Activated CD8-positive, alpha-beta T cell treated with anti-CD3 and anti-CD28 coated beads for 36 hours (primary cell): ENCODE data around the gene AAR2. TPM values are rescaled to one million over a fixed set of nuclear protein-coding genes. Genes with fewer than 3 reads are reported as not detected.

Source experiments
- ATAC-seq: fragments of 200-7000 bp; cut with Tn5 transposase; one replicate; pipeline ENCODE4 v1.10.0; 2021; ENCODE audit warnings: mild to moderate bottlenecking, moderate library complexity
- CTCF ChIA-PET: fragments of 350-600 bp; sonication (Branson Sonifier 250); formaldehyde crosslinking; loops from one replicate; lab custom pipeline; 2021; ENCODE audit warnings: antibody characterized with exemption; lab: Charles Lee
- POLR2A ChIA-PET: fragments of 350-600 bp; sonication (Branson Sonifier 250); formaldehyde crosslinking; loops from one replicate; lab custom pipeline; 2021; ENCODE audit warnings: antibody characterized with exemption; lab: Charles Lee
- DNase-seq: peaks from one replicate; pipeline ENCODE4 v3.0.0-alpha.2; 2020
- H3K27ac Mint-ChIP-seq: one replicate; pipeline ENCODE4 v1.8.0; 2021; ENCODE audit warnings: mild to moderate bottlenecking, mixed read lengths
- H3K27me3 Mint-ChIP-seq: one replicate; pipeline ENCODE4 v1.8.0; 2021; ENCODE audit warnings: mixed read lengths
- H3K36me3 Mint-ChIP-seq: one replicate; pipeline ENCODE4 v1.8.0; 2021; ENCODE audit warnings: low read depth, mixed read lengths
- H3K4me1 Mint-ChIP-seq: one replicate; pipeline ENCODE4 v1.8.0; 2021; ENCODE audit warnings: low read depth, mixed read lengths
- H3K4me3 Mint-ChIP-seq: one replicate; pipeline ENCODE4 v1.8.0; 2021; ENCODE audit warnings: mild to moderate bottlenecking, moderate library complexity, mixed read lengths
- H3K9me3 Mint-ChIP-seq: one replicate; pipeline ENCODE4 v1.8.0; 2021; ENCODE audit warnings: mixed read lengths
- CTCF ChIP-seq: fragments of 200-600 bp; IDR thresholded peaks from one replicate; pipeline ENCODE4 v1.8.0; 2022; ENCODE audit warnings: antibody characterized with exemption, mild to moderate bottlenecking
- intact Hi-C: fragments of 100-400 bp; cut with micrococcal nuclease; formaldehyde crosslinking; loops from one replicate; pipeline ENCODE4 v1.10.0; 2022
- total RNA-seq, 2 experiments: library from RNA; stranded (reverse); gene quantifications; one replicate each; pipeline ENCODE4 v1.2.3, GENCODE V29; 2021

The AAR2 gene
- total RNA-seq, 2 experiments from 2014 or later, result 18.8 to 19.7 TPM

GRCh38 chr20:36243726-36244125 lies 7.4 kb downstream of the AAR2 start:
- H3K36me3 Mint-ChIP-seq, result peaks cover 46% of the 10 kb centered on the region
- peaks cover 42% of the 10 kb centered on the region for H3K4me1 Mint-ChIP-seq
- TF ChIP-seq CTCF, result no peak
- ChIA-PET POLR2A (interaction anchor here (1.1 to 1.2 kb wide), 2 partner anchors 12 to 195 kb away, joined by 3 read pairs; no protein-coding TSS in a partner anchor), CTCF (interaction anchor here (1.4 to 1.5 kb wide), 2 partner anchors 13 to 30 kb away, joined by 3 to 4 read pairs; no protein-coding TSS in a partner anchor)
- intact Hi-C loops, result no loop called here
- DNase-seq (no peak), ATAC-seq (no peak)
- no peaks in the 10 kb centered on the region for H3K27me3 Mint-ChIP-seq
- no peak overlapping the region for H3K27ac Mint-ChIP-seq
- no peaks in the 10 kb centered on the region for H3K9me3 Mint-ChIP-seq
- H3K4me3 Mint-ChIP-seq, result no peak overlapping the region

GRCh38 chr20:36246401-36246800 lies 10.1 kb downstream of the AAR2 start:
- CTCF ChIA-PET, result interaction anchor here (0.8 to 1.6 kb wide), 3 partner anchors 44 to 193 kb away, joined by 3 to 6 read pairs (median 3); no protein-coding TSS in a partner anchor
- Mint-ChIP-seq H3K36me3 (peaks cover 40% of the 10 kb centered on the region), H3K27ac (no peak overlapping the region)

GRCh38 chr20:36248836-36249235 lies 12.6 kb downstream of the AAR2 start:
- Mint-ChIP-seq H3K27me3 (no peaks in the 10 kb centered on the region), H3K9me3 (no peaks in the 10 kb centered on the region), H3K4me1 (peaks cover 32% of the 10 kb centered on the region), H3K27ac (no peak overlapping the region), H3K4me3 (no peak overlapping the region), H3K36me3 (peaks cover 36% of the 10 kb centered on the region)
- POLR2A ChIA-PET, result no interaction called here
- no peak for TF ChIP-seq CTCF
- no peak for DNase-seq
- CTCF ChIA-PET, result interaction anchor here (0.9 kb wide), 1 partner anchor 46 kb away, joined by 3 read pairs; no protein-coding TSS in a partner anchor
- ATAC-seq, result no peak
- intact Hi-C loops, result no loop called here

More at GRCh38 chr20:36246401-36246800, 10.1 kb downstream of the AAR2 start:
- ATAC-seq, result no peak
- Mint-ChIP-seq H3K27me3 (no peaks in the 10 kb centered on the region), H3K4me1 (peaks cover 26% of the 10 kb centered on the region), H3K4me3 (no peak overlapping the region), H3K9me3 (no peaks in the 10 kb centered on the region)
- intact Hi-C loops, result no loop called here
- DNase-seq, result no peak
- POLR2A ChIA-PET, result interaction anchor here (1.0 to 2.5 kb wide), 2 partner anchors 10 kb away, joined by 4 to 7 read pairs; partner anchors contain the start of gene AAR2
- TF ChIP-seq CTCF, result no peak

GRCh38 chr20:36249450-36249849 lies 13.2 kb downstream of the AAR2 start:
- ATAC-seq, result no peak
- no peaks in the 10 kb centered on the region for H3K9me3 Mint-ChIP-seq
- no peak overlapping the region for H3K27ac Mint-ChIP-seq
- no peak for DNase-seq
- POLR2A ChIA-PET, result interaction anchor here (2.0 kb wide), 1 partner anchor 9 kb away, joined by 4 read pairs; no protein-coding TSS in a partner anchor
- no peaks in the 10 kb centered on the region for H3K27me3 Mint-ChIP-seq
- CTCF ChIA-PET, result interaction anchor here (0.9 kb wide), 1 partner anchor 47 kb away, joined by 3 read pairs; no protein-coding TSS in a partner anchor
- H3K4me3 Mint-ChIP-seq, result no peak overlapping the region
- intact Hi-C loops, result no loop called here
- no peak for TF ChIP-seq CTCF
- peaks cover 34% of the 10 kb centered on the region for H3K36me3 Mint-ChIP-seq
- peaks cover 29% of the 10 kb centered on the region for H3K4me1 Mint-ChIP-seq

GRCh38 chr20:36251426-36251825 lies 15.1 kb downstream of the AAR2 start:
- ChIA-PET POLR2A (interaction anchor here (1.3 to 2.0 kb wide), 2 partner anchors 11 to 17 kb away, joined by 4 read pairs; no protein-coding TSS in a partner anchor), CTCF (no interaction called here)
- H3K4me1 Mint-ChIP-seq, result peaks cover 24% of the 10 kb centered on the region
- no peak for DNase-seq
- H3K27me3 Mint-ChIP-seq, result no peaks in the 10 kb centered on the region
- no peak for ATAC-seq
- TF ChIP-seq CTCF, result no peak
- intact Hi-C loops, result no loop called here
- H3K27ac Mint-ChIP-seq, result no peak overlapping the region
- no peak overlapping the region for H3K4me3 Mint-ChIP-seq
- H3K36me3 Mint-ChIP-seq, result peaks cover 26% of the 10 kb centered on the region
- no peaks in the 10 kb centered on the region for H3K9me3 Mint-ChIP-seq
